NCI-H2081 treated with DMSO at 0.1 percent for 48 hours (cell line): Measurements from ENCODE around the gene MCF2L2.
"Not testable (repeated sequence)": the region's sequence is repeated elsewhere in the genome, so short reads cannot be mapped to it uniquely, and the experiment has no call there.

Source experiments
- DNase-seq: peaks from one replicate; lab custom pipeline; 2025; lab: John Stamatoyannopoulos, UW

Gene MCF2L2

DNA sequence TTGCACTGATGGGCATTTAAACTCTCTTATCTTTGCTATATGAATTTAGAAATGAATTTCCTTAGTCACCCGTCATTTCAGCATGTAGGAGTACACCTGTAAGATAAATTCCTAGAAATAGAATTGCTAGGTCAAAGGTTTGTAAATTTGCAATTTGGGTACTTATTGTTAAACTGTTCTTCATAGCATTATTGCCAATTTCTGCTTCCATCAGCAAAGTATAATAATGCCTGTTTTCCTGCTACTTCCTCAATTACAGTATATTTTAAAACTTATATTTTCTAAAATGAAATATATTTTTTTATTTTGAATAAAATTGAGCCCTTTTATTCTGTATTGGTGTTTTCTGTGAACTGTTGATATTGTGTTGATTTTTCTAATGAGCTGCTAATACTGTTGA is 16.3 kb upstream of the MCF2L2 start:
- DNase-seq, result no peak

DNA sequence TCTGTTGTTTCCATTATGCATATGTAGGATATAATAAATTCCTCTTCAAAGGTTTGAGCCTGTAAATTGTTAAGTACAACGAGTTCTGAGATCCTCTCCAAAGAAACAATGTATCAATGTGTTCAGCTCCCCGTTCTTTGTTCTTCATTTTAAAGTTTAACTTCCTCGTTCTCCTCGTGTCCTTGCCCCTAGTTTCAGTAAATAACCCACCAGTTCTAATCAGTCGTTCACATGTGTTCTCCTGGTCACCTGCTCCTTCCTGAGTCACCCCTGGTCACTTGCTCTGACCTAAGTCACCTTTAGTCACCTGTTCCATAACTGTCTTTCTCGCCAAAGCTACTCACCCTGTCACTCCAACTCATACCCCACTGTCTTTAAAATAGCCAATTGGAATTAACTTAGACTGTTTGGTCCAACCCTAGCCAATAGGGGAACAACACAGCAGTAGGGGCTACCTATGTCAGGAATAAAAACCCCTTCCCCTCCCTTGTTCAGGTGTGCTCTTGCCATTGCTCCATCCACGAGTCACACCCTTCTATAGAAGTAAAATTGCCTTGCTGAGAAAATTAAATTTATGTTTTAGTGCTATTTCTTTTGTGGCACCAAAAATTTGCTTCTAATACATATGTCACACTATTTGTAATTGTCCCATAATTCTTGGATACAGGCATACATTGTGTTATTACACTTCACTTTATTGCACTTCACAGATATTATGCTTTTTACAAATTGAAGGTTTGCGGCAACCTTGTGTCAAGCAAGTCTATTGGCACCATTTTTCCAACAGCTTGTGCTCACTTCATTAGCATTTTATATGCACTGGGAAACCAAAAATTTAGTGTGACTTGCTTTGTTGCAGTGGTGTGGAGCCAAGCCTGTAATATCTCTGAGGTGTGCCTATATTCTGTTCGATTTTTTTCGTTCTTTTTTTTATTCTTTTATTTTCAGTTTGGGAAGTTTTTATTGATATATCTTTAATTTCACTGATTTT is 15.3 kb upstream of the MCF2L2 start:
- DNase-seq, result no peak

DNA sequence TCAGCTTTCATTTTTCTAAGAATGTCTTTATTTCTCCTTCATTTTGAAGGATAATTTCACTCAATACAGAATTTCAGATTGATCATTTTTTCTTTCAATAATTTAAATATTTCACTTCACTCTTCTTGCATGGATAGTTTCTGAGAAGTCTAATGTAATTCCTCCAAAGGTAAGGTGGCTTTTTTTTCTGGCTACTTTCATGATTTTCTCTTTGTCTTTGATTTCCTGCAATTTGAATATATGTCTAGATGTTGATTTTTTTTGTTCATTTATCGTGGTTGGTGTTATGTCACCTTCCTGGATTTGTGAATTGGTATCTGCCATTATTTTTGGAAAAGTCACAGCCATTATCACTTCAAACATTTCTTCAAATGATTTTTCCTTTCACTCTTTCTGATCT is 14.6 kb upstream of the MCF2L2 start:
- DNase-seq, result no peak

DNA sequence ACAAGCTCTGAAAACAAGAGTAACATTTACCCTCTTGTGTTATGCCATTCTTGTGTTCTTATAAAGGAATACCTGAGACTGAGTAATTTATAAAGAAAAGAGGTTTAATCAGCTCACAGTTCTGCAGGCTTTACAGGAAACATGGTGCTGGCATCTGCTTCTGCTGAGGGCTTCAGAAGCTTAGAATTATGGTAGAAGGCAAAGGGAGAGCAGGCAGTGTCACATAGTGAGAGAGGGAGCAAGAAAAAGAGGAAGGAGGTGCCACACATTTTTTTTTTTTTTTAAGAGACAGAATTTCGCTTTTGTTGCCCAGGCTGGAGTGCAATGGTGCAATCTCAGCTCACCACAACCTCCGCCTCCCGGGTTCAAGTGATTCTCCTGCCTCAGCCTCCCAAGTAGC is 12.1 kb upstream of the MCF2L2 start:
- DNase-seq, result not testable (repeated sequence)

DNA sequence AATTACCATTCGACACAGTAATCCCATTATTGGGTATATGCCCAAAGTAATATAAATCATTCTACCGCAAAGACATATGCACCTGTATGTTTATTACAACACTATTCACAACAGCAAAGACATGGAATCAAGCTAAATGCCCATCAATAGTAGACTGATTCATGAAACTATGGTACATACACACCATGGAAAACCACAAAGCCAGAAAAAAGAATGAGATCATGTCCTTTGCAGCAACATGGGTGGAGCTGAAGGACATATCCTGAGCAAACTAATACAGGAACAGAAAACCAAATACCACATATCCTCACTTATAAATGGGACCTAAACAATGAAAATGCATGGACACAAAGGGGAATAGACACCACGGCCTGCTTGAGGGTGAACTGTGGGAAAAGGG is 11.1 kb upstream of the MCF2L2 start:
- peak; percentile 74 for DNase-seq

DNA sequence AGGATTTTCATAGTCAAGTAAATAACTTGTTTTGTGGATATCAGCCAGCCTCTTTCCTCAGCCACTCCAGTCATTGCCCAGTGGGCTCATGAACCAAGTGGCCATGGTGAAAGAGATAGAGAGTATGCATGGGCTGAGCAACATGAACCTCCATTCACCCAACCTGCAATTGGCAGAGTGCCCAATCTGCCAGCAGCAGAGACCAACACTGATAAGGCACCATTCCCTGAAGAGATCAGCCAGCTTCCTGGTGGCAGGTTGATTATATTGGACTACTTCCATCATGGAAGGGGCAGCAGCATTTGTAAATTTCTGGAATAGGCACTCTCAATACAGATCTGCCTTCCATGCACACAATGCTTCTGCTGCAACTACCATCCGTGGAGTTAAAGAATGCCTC is 10.3 kb upstream of the MCF2L2 start:
- DNase-seq, result no peak

DNA sequence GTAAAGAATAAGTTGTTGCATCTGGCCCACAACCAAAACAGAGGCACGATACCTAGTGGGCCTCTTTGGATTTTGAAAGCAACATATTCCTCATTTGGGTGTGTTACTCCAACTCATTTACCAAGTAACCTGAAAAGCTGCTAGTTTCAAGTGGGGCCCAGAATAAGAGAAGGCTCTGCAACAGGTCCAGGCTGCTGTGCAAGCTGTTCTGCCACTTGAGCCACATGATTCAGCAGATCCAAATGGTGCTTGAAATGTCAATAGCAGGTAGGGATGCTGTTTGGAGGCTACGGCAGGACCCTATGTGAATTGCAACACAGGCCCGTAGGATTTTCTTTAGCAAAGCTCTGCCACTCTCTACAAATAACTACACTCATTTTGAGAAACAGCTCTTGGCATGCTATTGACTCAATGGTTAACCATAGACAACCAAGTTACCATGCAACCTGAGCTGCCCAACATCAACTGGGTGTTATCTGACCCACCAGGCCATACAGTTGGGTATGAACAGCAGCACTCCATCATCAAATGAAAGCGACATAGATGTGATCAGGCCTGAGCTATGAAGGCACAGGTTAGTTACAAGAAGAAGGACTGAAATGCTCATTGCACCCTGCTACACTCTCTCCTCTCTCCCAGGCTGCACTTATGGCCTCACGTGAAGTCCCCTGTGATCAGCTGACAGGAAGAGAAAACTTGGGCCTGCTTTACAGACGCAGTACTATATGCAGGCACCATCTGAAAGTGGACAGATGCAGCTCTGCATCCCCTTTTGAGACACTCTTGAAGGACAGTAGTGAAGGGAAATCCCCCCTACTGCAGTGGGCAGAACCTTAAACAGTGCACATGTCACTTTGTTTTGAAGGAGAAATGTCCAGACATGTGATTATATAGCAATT is 9.5 kb upstream of the MCF2L2 start:
- DNase-seq, result no peak

DNA sequence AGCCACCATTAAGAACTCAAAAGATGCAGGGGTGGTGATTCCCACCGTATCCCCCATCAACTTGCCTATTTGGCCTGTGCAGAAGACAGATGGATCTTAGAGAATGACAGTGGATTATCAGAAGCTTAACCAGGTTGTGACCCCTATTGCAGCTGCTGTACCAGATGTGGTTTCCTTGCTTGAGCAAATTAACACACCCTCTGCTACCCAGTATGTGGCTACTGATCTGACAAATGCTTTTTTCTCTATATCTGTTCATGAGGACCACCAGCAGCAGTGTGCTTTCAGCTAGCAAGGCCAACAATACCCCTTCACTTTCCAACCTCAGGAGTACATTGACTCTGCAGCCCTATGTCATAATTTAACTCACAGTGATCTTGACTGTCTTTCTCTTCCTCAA is 8.6 kb upstream of the MCF2L2 start:
- DNase-seq, result no peak

DNA sequence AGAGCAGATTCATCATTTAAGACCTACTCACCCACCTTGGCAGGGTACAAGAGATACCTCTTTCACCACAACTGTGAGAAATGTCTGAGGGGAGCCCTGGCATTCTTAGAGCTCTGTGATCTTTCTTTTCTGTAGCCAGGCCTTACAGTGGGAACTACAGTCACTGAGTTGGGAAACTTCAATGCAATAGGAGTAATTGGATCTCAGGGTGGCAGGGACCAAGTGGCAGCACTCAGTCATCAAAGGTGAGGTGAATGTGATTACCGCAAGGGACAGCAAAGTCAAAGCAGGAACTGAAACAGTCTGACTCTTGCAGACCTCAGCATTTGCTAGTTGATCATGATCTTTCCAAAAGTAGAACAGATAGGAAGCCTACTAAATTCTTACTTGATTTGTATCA is 7.2 kb upstream of the MCF2L2 start:
- DNase-seq, result no peak

DNA sequence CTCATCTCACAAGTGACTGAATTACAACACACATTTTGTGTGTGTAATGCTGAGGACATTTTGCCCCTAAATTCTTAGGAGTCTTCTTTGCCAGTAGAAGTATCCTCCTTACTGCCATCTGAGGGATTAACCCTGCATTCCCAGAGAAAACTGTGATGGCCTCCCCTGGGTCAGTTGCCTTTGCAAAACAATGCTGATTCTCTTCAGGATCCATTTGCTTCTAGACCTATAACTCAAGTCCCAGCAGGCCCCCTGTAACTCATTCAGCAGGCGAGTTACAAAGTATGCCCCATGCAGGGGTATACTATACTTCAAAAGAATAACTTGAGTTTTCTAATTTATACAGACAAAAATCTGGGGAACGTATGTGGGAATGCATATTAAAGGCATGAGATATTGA is 6.6 kb upstream of the MCF2L2 start:
- DNase-seq, result no peak

DNA sequence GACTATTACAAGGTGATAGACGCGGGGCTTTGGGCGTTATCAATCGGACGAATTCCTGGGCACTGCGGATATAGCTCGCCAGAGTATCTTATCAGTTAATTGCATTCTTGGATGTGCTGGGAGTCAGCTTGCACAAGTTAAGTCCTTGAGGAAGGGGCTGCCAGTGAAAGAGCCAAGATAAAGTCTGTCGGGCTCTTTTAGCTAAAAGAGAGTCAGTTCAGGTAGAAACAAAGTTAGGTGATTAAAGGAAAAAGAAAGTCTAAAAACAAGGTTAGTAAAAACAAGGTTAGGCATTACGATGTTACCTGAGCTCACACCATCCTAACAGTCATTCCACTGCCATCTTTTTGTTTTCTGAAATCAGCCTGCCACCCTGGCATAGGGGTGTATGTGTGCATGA is 6.1 kb upstream of the MCF2L2 start:
- no peak for DNase-seq

DNA sequence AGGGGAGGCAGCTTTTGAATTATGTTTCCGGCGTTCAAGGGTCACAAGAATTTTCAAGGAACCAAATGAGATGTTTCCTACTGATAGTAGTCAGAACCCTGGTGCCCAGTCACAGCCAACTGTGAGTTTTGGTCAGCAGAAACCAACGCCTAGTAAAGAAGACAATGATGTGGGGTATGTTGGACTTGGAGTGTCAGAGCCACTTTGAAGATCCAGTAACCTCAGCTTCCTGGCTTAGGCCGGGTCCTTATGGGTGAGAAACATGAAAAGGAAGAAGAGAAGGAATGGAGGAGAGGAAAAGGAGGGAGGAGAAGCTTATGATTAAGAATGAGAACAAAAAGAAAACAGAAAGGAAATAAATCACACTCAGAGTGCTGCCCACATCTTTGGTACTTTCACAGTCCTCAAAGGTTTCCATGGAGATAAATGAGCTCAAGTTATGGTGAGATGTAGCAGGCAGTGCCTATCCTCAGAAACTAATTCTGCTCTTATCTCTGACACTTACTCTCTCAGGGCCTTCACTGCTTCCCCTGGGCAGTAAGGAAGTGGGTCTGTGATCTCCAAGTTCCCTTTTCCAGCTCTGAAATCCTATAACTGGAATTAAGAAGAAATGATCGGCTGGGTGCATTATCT is 2.0 kb upstream of the MCF2L2 start:
- DNase-seq, result no peak

DNA sequence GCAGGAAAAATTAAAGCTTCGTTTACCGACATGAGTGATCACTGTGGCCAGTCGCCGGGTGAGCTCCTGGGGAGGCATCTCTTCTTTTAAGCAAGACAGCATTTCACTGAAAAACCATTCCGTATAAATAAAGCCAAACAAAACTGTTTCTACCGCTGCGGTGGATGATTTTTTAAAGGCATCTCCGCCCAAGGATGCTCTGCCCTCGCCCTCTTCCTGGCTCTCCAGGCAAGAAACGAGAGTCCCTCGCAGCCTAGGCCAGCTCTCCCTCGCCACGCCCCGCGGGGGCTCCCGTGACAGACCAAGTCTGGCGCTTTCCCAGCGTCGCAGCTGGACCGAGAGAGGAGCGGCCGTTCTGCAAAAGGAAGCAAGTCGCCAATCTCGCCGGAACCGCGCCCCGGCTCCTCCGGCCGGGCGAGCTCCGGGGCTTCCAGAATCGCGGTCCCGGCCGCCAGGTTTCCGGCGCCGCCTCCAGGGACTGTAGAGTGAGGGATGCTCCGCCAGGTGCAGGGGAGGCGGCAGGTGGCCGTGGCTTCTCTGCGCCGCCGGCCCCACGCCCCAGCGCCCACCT is 458 bp downstream of the MCF2L2 start:
- no peak for DNase-seq

DNA sequence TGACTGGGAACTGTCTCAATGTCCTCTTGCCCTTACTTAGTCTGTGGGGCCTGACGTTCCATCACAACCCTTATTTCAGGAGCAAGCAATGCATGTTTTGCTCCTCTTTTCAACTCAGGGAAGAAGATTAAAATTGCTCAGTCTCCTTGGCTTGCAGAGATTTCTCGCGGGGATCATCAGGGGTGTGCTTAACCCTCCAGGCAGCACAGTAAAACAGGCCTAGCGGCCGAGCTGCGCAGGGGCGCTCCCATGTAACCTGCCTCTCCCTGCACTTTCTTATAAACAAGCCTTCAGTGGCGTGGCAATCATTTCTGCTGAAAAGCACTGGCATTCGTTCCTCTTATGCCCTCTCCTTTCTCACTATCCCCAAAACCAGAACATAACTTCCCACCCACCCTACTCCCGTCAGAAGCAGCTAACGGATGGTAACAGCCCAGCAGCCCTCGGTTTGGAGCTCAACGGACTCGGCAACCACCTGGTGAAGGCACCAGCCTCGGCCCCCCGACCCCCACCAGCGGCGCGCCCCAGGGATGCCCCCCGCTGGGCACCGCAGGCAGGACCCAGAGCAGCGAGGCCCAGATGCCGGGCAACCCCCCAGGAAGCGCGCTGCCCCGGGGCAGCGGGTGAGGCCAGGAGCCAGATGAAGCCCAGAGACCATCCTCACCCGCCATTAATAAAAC is 1.1 kb downstream of the MCF2L2 start:
- no peak for DNase-seq

DNA sequence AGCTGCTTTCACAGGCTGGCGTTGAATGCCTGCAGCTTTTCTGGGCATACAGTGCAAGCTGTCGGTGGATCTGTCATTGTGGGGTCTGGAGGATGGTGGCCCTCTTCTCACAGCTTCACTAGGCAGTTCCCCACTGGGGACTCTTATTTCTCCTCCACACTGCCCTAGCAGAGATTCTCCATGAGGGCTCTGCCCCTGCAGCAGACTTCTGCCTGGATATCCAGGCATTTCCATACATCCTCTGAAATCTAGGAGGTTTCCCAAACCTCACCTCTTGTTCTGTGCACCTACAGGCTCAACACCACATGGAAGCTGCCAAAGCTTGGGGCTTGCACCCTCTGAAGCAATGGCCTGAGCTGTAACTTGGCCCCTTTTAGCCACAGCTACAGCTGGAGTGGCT is 9.6 kb downstream of the MCF2L2 start:
- DNase-seq, result not testable (repeated sequence)

DNA sequence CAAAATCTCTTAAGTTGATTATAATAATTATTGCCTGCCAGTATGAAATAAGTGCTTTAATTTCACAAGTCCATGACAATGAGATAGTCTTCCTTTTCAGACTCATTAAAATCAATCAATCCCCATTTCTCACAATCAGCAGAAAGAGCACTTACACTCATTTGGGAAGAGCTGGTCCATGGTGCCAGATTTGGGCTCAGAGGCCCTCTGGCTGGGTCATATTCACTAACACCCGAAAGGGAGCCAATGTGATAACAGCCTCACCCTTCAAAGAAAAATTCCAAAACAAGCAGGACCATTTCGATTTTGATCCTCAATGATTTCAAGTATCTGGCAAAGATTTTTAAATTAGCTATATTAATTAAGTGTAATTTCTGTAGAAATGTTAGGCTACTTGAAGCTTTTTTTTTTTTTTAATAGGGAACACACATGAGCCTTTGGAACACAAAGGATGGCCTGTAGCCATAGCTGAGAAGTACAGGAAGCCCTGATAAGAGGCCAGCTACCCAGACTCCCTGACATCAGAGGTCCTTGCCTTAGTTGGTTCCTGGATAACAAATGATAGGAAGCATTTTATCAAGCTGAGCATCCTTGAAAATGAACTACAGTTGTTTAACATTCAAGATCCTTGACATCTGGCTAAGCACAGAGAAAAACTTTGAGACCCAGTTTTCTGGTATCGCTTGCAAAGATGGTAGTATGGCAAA is 17.1 kb downstream of the MCF2L2 start:
- DNase-seq, result no peak

DNA sequence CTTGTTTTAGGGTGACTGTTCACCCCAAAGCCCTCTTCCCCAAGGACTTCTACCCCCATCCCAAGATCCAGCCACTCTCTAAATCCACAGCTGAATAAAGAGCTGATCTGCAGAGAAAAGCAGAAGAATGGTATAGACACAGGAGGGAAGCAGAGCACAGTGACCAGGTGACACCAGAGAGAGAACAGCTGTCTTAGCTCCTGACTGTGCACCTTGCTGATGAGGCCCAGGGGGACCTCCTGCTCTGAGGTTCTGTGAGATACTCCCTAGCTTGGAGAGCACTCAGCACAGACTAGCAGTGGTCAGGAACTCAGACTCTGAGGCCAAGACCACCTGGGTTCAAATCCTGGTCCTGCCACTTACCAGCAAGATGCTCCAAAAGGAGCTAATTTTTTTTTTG is 17.7 kb downstream of the MCF2L2 start:
- DNase-seq, result no peak

DNA sequence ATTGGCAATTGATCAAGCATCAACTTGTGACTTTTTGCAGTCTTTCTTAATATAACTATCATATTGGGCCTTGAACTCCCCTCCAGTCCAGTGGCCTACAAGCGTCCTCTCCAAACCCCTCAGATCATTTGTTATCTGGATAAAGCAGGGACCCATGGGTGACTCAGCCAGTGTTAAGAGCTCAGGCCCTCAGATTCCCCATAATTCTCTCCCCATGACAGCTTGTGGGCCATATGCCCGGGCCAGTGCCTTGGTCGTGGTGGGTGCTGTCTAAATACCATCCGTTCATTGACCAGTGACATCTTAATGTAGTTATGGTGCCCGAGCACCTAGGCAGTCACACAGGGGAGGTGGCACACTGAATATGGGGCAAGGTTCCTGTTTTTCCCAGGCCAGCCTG is 18.1 kb downstream of the MCF2L2 start:
- DNase-seq, result no peak

DNA sequence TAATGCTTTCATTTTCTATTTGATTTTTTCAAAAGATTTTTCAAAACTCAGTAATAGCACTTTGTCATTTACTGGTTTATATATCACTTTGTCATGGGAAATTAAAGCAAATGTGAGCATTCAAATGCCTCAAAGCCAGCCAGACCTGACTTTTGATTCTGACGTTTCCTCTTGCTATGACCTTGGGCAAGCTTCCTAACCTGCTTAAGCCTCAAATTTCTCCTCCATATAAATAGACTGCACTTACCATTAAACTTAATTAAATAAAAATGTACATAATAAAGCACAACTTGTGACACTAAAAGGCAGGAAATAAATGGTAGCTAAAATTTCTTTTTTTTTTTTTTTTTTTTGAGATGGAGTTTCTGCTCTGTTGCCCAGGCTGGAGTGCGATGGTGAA is 19.2 kb downstream of the MCF2L2 start:
- no peak for DNase-seq

DNA sequence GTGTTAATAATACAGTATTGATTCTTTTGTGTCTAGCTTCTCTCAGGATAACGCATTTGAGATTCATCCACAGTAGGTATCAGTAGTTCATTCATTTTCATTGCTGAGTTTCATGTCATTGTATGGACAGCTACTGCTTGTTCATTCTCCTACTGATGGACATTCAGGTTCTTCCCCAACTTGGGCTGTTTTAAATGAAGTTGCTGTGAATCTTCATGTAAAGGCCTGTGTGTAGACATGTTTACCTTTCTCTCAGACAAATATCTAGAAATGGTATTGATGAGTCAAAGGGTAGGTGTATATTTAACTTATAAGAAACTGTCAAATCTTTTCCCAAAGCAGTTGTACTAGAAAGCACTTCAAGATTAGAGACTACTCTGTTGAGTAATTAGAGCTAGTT is 26.7 kb downstream of the MCF2L2 start:
- DNase-seq, result no peak

DNA sequence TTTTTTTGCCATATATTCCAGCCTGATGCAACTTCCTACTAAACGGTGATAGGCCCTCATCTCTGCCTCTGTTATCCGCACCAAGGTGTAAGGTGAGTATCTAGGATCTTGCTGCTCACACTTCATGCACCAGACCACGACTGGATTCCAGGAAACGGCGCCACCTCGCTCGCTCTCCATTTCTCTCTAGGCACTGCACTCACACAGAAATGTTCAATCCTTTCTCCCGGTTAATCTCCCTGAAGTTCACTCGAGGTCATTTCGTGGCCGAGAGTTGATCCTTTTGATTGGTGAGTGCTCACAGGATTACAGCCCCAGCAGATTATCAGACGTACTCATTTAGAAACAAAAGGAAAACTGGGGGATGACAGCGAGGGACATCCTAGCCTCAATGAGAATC is 28.1 kb downstream of the MCF2L2 start:
- DNase-seq, result no peak
